KOPT-K1 (cell line): ENCODE measurements around the gene AGFG1.
"Not testable (repeated sequence)": the region's sequence is repeated elsewhere in the genome, so short reads cannot be mapped to it uniquely, and the experiment has no call there.

ENCODE experiments used
- H3K27ac ChIP-seq: fragments of 200-600 bp; sonication (generic); 2 replicates; pipeline ENCODE4 v1.5.1; 2016; ENCODE audit warnings: antibody characterized with exemption, mild to moderate bottlenecking, low read depth, low read length; ENCODE audit not compliant: poor library complexity, severe bottlenecking
- H3K36me3 ChIP-seq: fragments of 200-600 bp; sonication (generic); 2 replicates; pipeline ENCODE4 v1.5.1; 2017; ENCODE audit warnings: antibody characterized with exemption, mild to moderate bottlenecking, low read length, moderate library complexity; ENCODE audit not compliant: insufficient read depth
- H3K9me3 ChIP-seq: fragments of 200-600 bp; sonication (generic); 2 replicates; pipeline ENCODE4 v1.5.1; 2017; ENCODE audit warnings: antibody characterized with exemption, low read length, mild to moderate bottlenecking; ENCODE audit not compliant: insufficient read depth, poor library complexity, severe bottlenecking

AGFG1 gene

DNA sequence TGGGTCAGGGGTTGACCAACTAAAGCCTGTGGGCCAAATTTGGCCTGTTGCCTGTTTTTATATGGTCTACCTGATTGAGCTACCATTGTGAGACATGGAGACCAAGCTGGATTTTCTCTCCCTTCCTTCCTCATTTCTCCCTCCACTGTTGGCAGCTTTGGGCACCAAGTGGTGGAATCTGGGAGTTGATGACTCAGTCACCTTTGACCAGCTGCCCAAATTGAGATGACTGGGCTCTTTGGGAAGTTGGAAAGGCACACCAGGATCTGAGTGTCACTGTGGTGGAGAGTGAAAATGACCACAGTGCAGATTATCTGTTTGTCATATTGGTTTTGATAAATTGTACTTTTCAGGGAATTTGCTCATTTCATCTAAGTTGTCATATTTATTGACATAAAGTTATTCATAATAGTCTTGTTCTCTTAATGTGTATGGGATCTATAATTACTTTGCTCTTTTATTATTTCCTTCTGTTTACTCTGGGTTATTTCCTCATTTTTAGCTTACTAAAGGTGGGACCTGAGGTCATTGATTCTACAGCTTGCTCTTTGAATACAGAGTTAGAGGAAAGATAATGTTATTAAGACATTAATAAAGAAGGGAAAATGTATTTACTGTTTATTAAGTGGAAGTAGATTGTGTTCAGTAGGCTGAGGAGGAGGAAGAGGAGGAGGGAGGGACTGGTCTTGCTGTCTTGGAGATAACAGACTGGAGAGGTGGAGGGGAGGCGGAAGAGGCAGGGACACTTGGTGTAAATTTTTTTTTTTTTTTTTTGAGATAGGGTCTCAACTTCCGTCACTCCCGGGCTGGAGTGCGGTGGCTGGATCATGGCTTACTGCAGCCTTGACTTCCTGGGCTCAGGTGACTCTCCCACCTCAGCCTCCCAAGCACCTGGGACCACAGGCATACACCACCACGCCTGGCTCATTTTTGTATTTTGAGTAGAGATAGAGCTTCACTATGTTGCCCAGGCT is 31.8 kb downstream of the AGFG1 start:
- H3K36me3 ChIP-seq: peaks cover 16% of the 10 kb centered on the region; the same call in 1 of the 2 replicates
- H3K27ac ChIP-seq: no peak overlapping the region
- H3K9me3 ChIP-seq: no peaks in the 10 kb centered on the region

DNA sequence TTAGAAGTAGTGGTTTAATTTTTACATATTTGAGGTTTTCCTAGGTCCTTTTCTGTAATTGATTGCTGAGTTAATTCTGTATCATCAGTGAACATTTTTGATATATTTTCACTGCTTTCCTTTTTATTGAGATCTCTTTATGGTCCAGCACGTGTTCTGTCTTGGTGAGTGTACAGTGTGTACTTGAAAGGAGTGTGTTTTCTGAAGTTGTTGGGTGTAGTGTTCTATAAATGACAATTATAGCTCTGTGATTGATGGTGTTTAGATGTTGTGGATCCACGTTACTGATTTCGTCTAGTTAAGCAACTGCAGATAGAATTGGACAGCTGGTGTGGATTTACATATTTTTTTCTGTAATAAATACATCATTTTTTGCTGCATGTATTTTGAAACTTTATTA is 32.7 kb downstream of the AGFG1 start:
- Histone ChIP-seq H3K9me3 (no peaks in the 10 kb centered on the region), H3K36me3 (peaks cover 7% of the 10 kb centered on the region; the same call in 1 of the 2 replicates), H3K27ac (no peak overlapping the region)

- Histone ChIP-seq H3K9me3 (no peaks in the 10 kb centered on the region), H3K36me3 (no peaks in the 10 kb centered on the region), H3K27ac (no peak overlapping the region)
Observed at GRCh38 chr2:227506456-227506855, 34.5 kb downstream of the AGFG1 start.

DNA sequence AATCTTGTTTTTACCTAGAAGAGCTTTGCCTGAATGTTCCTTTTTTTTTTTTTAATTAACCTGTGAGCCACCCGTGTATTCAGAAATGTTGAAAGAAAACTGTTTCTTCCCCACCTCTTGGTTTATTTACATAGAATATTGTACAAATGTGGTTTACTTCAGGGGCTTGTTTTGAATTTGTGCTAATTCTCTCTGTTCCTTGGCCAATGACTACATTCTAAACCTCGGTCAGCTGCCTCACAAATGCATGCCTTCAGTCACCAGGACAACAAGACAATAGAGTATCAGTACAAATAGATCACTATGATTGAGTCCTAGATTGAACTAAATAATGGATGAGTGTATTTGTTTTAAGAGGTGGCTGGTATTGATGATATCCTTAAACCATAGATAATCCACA is 36.0 kb downstream of the AGFG1 start:
- H3K9me3 ChIP-seq: no peaks in the 10 kb centered on the region
- no peaks in the 10 kb centered on the region for H3K36me3 ChIP-seq
- no peak overlapping the region for H3K27ac ChIP-seq

GRCh38 chr2:227509076-227509475 is 37.1 kb downstream of the AGFG1 start:
- Histone ChIP-seq H3K9me3 (no peaks in the 10 kb centered on the region), H3K27ac (no peak overlapping the region)

GRCh38 chr2:227509824-227510619 is 38.1 kb downstream of the AGFG1 start:
- no peak overlapping the region for H3K27ac ChIP-seq
- no peaks in the 10 kb centered on the region for H3K36me3 ChIP-seq
- no peaks in the 10 kb centered on the region for H3K9me3 ChIP-seq

More at GRCh38 chr2:227509076-227509475, 37.1 kb downstream of the AGFG1 start:
- no peaks in the 10 kb centered on the region for H3K36me3 ChIP-seq

DNA sequence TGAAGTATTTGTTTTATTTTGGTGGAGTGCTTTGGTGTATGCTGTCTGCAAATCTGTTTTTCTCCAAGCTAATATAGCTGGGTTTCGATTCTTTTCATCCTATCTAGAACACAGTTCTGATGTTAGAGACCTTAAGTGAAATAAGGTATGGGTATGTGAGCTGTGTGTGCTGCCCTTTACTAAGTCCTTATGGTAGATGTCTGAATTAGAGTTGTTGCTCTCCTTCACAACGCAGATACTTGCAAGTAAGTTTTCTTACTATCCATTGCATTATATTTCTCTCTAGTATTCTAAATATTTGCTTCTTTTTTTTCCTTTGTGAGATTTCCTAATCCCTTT is 38.6 kb downstream of the AGFG1 start:
- no peaks in the 10 kb centered on the region for H3K36me3 ChIP-seq
- no peak overlapping the region for H3K27ac ChIP-seq

GRCh38 chr2:227511239-227511930 is 39.4 kb downstream of the AGFG1 start:
- Histone ChIP-seq H3K9me3 (no peaks in the 10 kb centered on the region), H3K36me3 (no peaks in the 10 kb centered on the region), H3K27ac (no peak overlapping the region)

More for the DNA sequence above, 38.6 kb downstream of the AGFG1 start:
- H3K9me3 ChIP-seq: no peaks in the 10 kb centered on the region

DNA sequence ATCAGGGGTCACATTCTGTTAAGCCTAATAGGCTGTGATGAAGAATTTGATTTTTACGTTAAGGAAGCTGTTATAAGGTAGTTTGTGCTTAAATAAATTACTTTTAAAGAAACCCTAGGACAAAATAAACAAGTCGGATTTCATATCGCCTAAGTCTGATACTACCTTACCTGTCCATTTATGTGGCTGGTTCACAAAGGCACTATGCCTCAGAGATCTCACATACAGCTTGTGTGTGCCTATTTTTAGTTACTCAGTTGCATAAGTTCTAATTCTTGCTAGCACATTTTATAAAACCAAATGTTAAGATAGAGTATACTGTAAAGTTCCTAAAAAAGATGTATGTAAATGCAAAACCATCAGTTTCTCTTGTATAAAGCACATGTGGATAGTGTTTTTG is 40.0 kb downstream of the AGFG1 start:
- Histone ChIP-seq H3K9me3 (no peaks in the 10 kb centered on the region), H3K27ac (no peak overlapping the region), H3K36me3 (no peaks in the 10 kb centered on the region)

DNA sequence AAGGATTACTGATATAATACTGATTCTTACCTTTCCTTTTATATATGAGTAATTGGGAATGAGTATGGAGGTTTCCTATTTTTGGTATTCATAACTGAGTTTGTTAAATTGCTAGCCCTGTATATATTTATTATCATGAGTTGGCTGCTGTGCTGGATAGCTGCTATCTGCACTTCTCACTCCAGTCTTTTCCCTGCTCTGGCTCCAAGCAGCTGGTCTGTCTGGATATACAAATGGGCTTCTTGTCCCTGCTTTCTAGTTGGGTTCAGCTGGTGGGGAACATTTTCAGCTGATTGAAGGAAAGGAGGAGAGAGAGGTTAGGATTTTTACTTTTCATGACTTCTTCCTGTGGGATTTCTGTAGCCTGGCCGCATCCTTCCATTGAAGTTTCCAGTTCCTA is 41.2 kb downstream of the AGFG1 start:
- H3K9me3 ChIP-seq: no peaks in the 10 kb centered on the region
- no peak overlapping the region for H3K27ac ChIP-seq

GRCh38 chr2:227515742-227516141 is 43.8 kb downstream of the AGFG1 start:
- Histone ChIP-seq H3K27ac (no peak overlapping the region), H3K9me3 (no peaks in the 10 kb centered on the region), H3K36me3 (peaks cover 8% of the 10 kb centered on the region; the same call in 1 of the 2 replicates)

More for the DNA sequence above, 41.2 kb downstream of the AGFG1 start:
- H3K36me3 ChIP-seq: no peaks in the 10 kb centered on the region

- no peaks in the 10 kb centered on the region for H3K9me3 ChIP-seq
- H3K27ac ChIP-seq: no peak overlapping the region
- H3K36me3 ChIP-seq: peaks cover 27% of the 10 kb centered on the region
Observed at GRCh38 chr2:227517724-227518123, 45.8 kb downstream of the AGFG1 start.

DNA sequence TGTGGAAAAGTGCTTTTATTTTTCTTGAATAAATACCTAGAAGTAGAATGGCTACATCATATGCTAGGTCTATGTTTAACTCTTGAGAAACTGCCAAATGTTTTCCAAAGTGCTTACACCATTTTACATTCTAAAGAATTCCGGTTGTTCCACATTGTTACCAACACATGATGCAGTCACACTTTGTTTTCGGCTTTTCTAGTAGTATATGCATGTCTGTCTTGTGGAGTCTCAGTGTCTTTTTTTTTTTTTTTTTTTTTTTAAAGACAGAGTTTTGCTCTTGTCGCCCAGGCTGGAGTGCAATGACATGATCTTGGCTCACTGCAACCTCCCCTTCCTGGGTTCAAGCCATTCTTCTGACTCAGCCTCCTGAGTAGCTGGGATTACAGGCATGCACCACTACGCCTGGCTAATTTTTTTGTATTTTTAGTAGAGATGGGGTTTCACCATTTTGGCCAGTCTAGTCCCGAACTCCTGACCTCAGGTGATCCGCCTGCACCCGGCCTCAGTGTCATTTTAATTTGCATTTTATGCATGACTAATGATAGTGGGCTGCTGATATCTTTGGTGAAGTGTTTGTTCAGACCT is 46.4 kb downstream of the AGFG1 start:
- H3K27ac ChIP-seq, H3K9me3 ChIP-seq: not testable (repeated sequence)
- H3K36me3 ChIP-seq: peaks cover 30% of the 10 kb centered on the region

DNA sequence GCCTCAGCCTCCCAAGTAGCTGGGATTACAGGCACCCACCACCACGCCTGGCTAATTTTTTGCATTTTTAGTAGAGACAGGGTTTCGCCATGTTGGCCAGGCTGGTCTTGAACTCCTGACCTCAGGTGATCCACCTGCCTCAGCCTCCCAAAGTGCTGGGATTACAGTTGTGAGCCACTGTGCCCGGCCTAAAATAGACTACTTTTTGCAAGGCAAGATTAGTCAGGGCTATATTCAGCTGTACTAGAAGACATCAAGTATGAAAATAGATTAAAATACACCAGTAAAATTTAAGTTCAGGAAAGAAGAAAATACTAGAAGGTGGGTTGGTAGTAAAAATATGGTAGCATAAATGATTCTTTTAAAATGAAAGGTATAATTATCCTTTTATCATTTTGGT is 49.2 kb downstream of the AGFG1 start:
- H3K9me3 ChIP-seq, H3K27ac ChIP-seq: not testable (repeated sequence)
- H3K36me3 ChIP-seq: peaks cover 58% of the 10 kb centered on the region
